LNCaP clone FGC (cell line): ENCODE data around the gene CLNS1A.

ENCODE experiments used
- DNase-seq: peaks from one replicate; pipeline ENCODE4 v3.0.0-alpha.2; 2011; ENCODE audit warnings: low read depth
- H3K4me3 ChIP-seq: 2 replicates; pipeline ENCODE4 v1.5.1; 2011; ENCODE audit warnings: mild to moderate bottlenecking, low read depth, low read length, control low read depth
- CTCF ChIP-seq: IDR thresholded peaks from 2 replicates; pipeline ENCODE4 v1.5.1; 2012; ENCODE audit warnings: mild to moderate bottlenecking; ENCODE audit not compliant: control insufficient read depth, insufficient read depth; ENCODE audit errors: extremely low read depth

The CLNS1A gene

GRCh38 chr11:77569676-77570070, 67.9 kb downstream of the CLNS1A start:
- DNase-seq: no peak
- H3K4me3 ChIP-seq: no peak overlapping the region
- TF ChIP-seq CTCF: no peak

GRCh38 chr11:77568916-77569675, 68.5 kb downstream of the CLNS1A start:
- no peak for DNase-seq
- no peak for TF ChIP-seq CTCF
- H3K4me3 ChIP-seq: no peak overlapping the region

GRCh38 chr11:77568306-77568705, 69.3 kb downstream of the CLNS1A start:
- no peak for DNase-seq

More at GRCh38 chr11:77568306-77568705, 69.3 kb downstream of the CLNS1A start:
- TF ChIP-seq CTCF: no peak
- no peak overlapping the region for H3K4me3 ChIP-seq
